Suppressor macrophage treated with lipopolysaccharide for 4 hours (primary cell): Measurements from ENCODE around the gene EIF4A2.
"Not testable (repeated sequence)": the region's sequence is repeated elsewhere in the genome, so short reads cannot be mapped to it uniquely, and the experiment has no call there.

Experiments used
- DNase-seq: peaks from one replicate; pipeline ENCODE4 v3.0.0-alpha.2; 2020

EIF4A2 gene

DNA sequence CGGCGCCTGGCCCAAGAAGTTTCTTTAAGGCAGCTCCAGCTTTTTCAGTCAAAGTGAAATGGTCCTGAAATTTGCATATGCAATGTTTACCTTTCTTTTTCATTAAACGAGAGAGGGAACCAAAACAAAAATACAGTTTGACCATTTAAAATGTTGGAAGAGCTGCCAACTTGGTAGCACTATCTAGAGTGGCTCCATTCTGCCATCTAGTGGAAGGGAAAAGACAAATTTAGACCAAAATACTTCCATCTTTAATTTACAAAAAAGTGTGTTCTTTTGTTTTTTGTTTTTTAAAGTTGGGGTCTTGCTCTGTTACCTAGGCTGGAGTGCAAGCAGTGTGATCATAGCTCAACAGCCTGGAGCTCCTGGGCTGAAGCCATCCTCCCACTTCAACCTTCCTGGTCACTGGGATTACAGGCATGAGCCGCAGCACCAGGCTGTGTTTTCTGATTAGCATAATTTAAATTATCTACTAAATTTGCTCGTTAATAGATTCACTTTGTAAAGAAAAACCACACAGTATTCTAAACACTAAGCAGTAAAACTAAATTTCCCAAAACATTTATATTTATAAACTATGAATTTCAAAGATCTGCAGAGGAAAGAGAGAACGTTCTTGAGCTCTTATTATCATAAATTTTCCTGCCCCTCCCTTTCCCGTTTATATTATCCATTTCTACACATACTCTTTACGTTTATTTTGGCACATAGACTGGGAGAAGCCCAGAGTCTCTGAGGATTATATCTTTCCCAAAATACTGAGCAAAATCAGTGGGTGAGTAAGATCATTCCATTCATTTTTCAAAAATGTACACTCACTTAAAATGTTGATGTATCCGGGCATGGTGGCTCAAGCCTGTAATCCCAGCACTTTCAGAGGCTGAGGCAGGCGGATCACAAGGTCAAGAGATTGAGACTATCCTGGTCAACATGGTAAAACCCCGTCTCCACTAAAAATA is 38.3 kb downstream of the EIF4A2 start:
- DNase-seq = peak; percentile 81

DNA sequence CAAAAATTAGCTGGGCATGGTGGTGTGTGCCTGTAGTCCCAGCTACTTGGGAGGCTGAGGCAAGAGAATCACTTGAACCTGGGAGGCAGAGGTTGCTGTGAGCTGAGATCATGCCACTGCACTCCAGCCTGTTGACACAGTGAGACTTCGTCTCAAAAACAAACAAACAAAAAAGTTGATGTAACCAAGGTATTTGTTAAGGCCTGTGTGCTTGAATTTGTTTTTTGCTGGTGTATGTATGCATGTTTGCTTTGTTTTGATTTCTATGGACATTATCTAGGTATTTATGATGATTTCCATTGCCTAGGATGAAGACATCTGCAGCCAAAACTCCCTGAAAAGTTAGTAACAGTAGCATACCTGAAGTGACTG is 39.0 kb downstream of the EIF4A2 start:
- not testable (repeated sequence) for DNase-seq

DNA sequence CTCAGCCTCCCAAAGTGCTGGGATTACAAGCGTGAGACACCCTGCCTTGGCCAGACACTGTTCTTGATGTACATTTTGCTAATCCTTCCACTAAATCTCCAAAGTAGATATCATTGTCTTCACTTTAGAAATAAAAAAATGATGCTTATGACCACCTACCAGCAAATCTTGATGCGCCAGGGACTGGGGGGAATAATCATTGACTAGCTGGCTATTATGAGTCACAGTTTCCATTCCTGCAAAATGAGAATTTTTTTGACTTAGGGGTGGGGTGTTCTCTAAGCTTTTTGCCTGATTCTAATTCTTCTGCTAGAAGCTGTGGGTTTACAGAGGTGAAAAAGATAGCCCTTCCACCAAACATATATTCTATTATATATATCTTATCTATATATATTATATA is 40.0 kb downstream of the EIF4A2 start:
- DNase-seq = no peak

DNA sequence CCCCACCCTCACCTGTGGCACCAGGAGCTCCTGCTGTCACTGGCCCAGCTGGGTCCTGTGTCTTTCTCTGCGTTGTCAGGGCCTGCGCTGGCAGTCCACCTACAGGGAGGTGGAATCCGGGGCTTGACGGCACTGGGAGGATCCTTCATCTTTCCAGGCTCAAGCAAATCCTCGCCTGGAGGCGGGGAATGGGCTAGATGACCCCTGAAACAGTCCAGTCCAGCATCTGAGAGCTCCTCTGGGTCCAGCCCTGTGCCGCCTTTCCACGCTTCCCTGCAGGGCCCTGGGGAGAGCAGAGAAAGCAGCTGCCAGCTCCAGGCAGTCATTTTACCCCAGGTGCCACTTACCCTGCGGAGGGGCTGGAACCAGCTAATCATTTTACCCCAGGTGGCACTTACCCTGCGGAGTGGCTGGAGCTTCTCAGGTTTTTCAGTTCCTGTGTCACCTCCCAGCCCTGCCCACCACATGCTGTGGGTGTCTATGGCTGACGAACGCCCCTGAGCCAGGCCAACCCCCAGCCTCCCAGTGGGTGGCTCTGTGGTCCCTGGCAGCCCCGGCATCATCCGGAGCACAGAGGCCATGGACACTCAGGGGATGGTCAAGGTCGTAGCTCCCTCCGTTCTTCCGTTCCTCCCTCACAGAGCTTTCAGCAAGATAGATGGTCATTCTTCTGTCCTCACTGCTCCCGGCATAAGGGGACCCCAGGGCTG is 41.2 kb downstream of the EIF4A2 start:
- no peak for DNase-seq

DNA sequence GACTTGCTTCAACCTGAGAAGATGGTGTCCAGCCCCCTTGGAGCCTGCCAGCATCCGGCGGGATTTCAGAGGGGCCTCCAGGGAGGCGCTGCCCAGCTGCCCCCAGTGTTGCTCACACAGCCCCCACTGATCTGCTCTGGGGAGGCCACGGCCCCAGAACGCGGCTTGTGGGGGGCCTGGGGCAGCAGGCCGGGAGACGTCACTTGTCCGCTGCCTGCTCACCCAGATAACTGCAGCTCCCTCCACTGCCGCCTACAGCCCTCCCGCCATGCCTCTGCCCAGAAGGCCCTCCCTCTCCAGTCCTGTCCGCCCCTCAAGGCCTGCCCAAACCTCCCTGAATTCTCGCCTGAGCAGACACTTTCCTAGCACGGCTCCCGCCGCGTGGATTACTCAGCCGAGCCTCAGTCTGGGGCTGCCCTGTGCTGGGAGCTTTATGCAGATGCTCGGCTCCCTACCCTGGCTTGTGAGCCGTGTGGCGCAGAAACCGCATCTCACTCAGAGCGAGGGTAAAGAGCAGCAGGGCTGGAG is 42.0 kb downstream of the EIF4A2 start:
- no peak for DNase-seq

DNA sequence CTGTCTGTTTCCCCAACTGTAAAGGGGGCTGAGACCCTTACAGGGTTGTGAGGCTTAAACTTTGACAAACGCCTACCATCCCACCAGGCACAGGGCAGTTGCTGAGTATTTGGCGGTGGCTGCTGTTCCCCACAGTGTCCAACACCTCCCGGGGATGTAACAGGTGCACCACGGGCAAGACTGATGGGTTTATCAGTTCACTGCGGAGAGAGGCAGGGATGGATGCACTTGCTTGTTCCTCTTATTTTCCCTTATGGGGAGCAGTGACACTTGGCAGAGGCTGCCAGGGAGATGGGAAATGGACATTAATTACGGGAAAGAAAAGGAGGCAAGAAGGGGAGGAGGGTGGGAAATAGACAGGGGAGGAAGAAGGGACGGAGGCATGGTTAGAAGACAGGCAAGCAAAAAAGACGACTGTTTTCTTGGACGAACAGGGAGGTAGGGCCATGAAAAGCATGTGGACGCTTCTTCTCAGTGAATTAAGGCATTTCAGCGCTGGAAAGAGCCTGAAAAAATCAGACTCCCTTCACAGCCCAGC is 42.6 kb downstream of the EIF4A2 start:
- DNase-seq = no peak

DNA sequence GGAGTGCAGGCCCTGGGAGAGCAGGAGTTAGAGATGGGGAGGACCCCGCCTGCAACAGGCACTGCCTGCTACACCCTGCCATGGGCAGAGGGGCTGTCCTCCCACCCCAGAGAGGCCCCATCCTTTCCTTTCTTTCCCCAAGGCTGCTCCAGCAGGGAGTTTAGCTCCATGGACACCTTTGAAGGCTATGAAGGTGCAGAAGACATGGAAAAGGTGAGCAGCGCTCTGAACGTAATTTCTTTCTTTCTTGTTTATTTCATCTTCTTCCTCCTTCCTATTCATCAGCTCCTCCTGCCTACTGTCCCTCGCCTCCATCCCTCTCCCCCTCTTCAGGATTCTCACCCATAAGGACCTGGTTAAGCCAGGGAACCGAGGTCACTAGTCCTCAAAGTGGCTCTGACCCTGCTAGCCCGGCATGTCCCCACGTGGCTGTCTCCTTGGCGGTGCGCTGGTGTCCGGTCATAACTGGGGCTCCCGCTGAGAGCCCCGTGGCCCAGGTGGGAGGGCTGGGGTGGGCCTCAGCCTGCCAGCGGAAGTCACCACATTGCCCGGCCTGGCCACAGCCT is 43.1 kb downstream of the EIF4A2 start:
- DNase-seq = no peak

DNA sequence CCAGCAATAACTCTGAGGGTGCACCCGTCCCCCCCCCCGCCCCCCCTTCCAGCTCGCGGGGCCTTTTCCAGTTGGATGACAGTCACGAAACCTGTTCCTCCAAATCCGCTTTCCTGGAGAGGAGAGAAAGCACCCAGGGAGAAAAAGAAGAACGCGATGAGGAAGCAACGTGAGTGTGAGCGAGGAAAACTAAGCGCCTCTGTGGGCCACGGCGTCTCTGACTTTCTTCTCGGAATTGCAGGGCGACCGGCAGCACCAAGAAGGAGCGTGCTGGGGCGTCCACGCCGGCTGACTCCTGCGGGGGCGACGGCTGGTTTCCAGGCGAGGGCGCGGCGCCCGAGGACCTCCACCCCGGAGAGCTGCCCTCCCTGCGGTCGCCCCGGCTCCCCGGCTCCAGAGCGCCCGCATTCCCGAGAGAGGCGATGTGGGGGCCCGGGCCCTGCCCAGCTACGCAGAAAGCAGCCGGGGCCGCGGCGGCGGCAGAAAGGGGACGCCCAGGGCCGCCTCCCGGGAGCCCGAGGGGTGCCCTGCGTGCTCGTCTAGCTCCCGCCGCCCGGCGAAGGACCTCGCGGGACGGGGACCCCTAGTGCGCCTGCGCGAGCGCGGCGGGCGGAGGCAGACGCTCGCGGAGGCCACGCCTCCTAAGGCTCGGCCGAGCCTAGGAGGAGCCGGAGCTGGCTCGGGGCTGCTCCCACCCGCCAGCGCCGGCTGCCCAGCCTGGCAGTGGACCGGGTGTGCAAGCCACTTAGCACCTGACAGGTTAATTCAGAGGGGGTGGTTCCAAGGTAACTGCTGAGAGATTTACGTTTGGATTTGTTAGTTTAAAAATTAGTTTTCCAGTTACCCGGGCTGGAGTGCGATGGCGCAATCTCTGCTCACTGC is 43.8 kb downstream of the EIF4A2 start:
- peak; percentile 96 for DNase-seq

DNA sequence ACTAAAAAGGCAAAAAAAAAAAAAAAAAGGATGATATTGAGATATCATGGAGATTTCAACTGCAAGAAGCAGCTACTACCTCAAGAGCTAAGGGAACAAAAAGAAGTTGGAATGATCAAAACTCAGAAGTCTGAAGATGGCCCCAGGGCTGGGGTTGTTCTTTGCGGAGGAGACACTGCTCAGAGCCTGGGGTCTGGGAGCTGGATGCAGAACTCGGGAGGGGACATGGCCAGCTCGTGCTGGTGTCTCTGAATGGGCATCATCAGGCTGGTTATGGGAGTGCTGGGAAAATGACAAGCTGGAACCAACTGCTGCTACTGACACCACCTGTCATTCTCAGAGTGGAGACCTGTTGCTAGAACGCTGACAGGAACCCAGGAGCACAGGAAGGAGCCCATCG is 45.0 kb downstream of the EIF4A2 start:
- no peak for DNase-seq

DNA sequence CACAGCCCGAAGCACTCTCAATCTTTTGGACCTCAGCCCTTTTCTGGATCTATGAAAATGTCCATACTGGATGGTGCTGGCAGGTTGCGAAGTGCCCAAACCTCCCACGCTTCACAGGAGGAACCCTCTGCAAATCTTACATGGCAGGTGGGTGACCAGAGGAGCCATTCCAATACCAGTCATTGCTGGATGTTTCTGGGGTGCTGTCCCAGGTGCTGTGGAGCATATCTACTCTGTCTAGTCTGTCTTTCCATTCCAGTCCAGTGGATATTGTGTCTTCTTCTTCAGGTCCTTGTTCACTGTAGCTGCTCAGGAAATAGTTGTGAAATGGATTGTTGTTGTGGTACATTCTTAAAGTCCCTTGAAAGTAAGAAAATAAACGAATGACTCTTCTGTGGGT is 48.4 kb downstream of the EIF4A2 start:
- no peak for DNase-seq

DNA sequence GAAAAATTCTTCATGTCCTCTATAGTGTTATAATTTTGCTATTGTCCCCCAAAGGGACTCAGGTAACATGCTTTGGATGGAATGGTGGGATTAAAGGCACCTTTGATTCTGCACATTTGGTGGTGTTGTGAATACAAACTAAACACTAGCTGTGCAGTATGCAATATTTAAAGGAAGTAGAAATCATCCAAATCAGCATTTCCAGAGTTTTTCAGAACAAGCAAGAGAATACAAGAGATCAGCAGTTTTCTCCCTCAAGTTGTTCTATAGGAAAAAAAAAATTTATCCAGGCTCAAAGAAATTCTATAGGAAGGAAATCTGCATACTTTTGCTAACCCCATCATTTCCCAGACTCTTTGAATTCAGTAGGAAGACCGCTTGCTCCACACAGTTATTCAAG is 48.9 kb downstream of the EIF4A2 start:
- no peak for DNase-seq
